ENCODE data around the gene RPS15. TPM values are rescaled to one million over a fixed set of nuclear protein-coding genes. Genes with fewer than 3 reads are reported as not detected.
"Not testable (repeated sequence)": the region's sequence is repeated elsewhere in the genome, so short reads cannot be mapped to it uniquely, and the experiment has no call there.

The RPS15 gene
- total and polyA plus RNA-seq, 10 of the 15 experiments (the other 5 are each of a cell fraction or from before 2014, with no cell fraction given): 559 to 3,158 (median 1,413) TPM

DNA sequence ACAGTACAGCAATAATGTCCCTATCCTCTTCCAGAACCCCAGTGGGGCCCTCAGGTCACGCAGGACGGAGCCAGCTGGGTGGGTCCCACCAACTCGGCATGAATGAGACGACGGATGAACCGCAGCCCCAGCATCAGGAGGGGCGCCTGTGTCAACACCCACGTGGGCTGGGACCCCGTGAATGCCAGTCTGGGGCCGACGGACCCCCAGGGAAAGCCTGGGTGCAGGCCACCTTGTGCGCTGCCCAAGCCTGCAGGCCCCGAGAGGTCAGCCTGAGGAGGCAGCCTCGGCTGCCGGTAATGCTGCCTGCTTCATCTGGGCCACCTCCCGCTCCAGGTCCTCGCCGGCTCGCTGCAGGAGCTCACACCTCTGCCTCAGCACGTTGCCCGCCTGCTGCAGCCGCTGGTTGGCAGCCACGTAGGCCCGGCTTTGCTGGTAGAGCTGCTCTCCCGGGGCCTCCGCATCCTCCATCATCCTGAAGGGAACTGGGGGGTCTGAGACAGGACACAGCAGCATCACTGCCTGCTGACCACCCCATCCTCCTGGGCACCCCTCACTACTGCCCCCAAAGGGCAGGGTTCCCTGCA lies 36.7 kb downstream of the RPS15 start (continued):
- TF ChIP-seq, protein P1, sequence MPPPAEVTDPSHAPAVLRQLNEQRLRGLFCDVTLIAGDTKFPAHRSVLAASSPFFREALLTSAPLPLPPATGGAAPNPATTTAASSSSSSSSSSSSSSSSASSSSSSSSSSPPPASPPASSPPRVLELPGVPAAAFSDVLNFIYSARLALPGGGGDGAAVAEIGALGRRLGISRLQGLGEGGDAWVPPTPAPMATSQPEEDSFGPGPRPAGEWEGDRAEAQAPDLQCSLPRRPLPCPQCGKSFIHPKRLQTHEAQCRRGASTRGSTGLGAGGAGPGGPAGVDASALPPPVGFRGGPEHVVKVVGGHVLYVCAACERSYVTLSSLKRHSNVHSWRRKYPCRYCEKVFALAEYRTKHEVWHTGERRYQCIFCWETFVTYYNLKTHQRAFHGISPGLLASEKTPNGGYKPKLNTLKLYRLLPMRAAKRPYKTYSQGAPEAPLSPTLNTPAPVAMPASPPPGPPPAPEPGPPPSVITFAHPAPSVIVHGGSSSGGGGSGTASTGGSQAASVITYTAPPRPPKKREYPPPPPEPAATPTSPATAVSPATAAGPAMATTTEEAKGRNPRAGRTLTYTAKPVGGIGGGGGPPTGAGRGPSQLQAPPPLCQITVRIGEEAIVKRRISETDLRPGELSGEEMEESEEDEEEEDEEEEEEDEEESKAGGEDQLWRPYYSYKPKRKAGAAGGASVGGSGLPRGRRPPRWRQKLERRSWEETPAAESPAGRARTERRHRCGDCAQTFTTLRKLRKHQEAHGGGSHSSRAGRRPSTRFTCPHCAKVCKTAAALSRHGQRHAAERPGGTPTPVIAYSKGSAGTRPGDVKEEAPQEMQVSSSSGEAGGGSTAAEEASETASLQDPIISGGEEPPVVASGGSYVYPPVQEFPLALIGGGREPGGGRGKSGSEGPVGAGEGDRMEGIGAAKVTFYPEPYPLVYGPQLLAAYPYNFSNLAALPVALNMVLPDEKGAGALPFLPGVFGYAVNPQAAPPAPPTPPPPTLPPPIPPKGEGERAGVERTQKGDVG (CRISPR knock-in tag; IDR thresholded peaks at IDR 0.05): no peak
- TF ChIP-seq SPI1 (IDR thresholded peaks at IDR 0.05; ENCODE audit: borderline replicate concordance, insufficient read depth, low read depth, low read length): no peak

DNA sequence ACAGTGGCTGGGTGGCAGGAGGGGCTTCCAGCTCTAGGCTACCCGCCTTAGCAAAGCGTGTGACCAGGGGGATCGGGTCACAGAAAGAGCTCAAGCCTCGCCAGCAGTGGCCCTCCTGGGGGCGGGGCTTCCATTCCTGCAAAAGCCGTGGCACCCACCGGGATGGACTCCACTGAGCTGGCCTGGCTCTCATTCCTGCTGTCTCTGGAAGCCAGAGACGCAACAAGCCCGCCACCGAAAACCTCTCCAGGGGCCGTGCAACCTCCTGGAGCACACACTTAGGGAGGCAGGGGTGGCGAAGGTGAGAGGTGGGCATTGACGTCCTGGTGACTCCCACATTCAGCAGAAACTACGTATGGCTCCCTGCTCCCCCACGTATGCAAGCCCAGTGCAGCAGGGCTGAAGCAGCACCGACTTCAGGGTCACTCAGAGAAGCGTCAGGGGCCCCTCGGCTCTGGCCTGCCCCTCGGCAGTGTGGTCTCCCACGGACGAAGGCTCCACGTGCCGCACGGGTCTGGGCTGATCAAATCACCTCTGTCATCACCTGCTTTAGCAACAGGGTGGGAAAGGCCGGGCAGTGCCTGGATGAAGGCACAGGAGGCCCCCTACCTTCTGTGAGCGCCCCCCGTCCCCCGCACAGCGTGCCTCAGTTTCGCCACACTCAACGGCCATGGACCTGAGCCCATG lies 37.7 kb downstream of the RPS15 start:
- ChIA-PET POLR2A (no interaction called here), RAD21 (ENCODE audit: unreplicated experiment) (no interaction called here), CTCF (interaction anchor here (1.2 kb wide), 1 partner anchor 26 kb away, joined by 3 read pairs; no protein-coding TSS in a partner anchor), SMC1A (ENCODE audit: uncharacterized antibody, unreplicated experiment) (no interaction called here)
- BruUV-seq (replicated peaks): no TSS peak
- Histone ChIP-seq H3K4me2 (ENCODE audit: control insufficient read depth, insufficient read depth) (no peak overlapping the region), H2AFZ (ENCODE audit: control insufficient read depth, low read depth, low read length) (no peak overlapping the region), H4K20me1 (ENCODE audit: control insufficient read depth, insufficient read depth) (peaks cover 7% of the 10 kb centered on the region), H3K4me3 (no peak overlapping the region), H3K27me3 (replicated peaks in 1 of 2; ENCODE audit: control insufficient read depth in 2 of 2, insufficient read depth in 2 of 2, low read length in 1 of 2) (peaks cover under 1 to 11% of the 10 kb centered on the region in 2 experiments), H3K9ac (ENCODE audit: control insufficient read depth, insufficient read depth, low read length) (no peak overlapping the region), H3K36me3 (ENCODE audit: control insufficient read depth in 2 of 2, insufficient read depth in 2 of 2, low read length in 1 of 2) (no peaks in the 10 kb centered on the region), H3K9me3 (replicated peaks; ENCODE audit: control insufficient read depth, insufficient read depth, low read length) (no peaks in the 10 kb centered on the region), H3K27ac (ENCODE audit: control insufficient read depth, insufficient read depth) (no peak overlapping the region), H3K79me2 (ENCODE audit: control insufficient read depth, insufficient read depth, low read length) (peaks cover 8% of the 10 kb centered on the region), H3K4me1 (ENCODE audit: control insufficient read depth, insufficient read depth, low read length) (peaks cover 6% of the 10 kb centered on the region)
- no peak for ATAC-seq
- in situ Hi-C loops (cut with MboI): no loop called here
- FAIRE-seq: no peak
- TF ChIP-seq NBN (IDR thresholded peaks at IDR 0.05): no peak
- TF ChIP-seq MYC (IDR thresholded peaks at IDR 0.05; ENCODE audit: insufficient read depth, insufficient read length, insufficient replicate concordance, low read length, severe bottlenecking): no peak
- 0 out of 2 replicates have a peak, but pooled peaks have one; percentile 6 for TF ChIP-seq TCF3 (IDR thresholded peaks at IDR 0.05; ENCODE audit: borderline replicate concordance, insufficient read depth, low read depth, low read length)
- TF ChIP-seq ZNF207 (IDR thresholded peaks at IDR 0.05; ENCODE audit: borderline replicate concordance): no peak
- no peak for TF ChIP-seq TARDBP (IDR thresholded peaks at IDR 0.05; ENCODE audit: borderline replicate concordance)
- no peak for DNase-seq (ENCODE audit: low read depth, low spot score)
- WGBS (ENCODE audit: insufficient coverage, insufficient replicate concordance, low lambda C conversion rate, missing lambda C conversion rate): 93% methylated on average over 30 of the region's 31 CpGs
- intact Hi-C loops (cut with micrococcal nuclease; ENCODE audit: unreplicated experiment): no loop called here

DNA sequence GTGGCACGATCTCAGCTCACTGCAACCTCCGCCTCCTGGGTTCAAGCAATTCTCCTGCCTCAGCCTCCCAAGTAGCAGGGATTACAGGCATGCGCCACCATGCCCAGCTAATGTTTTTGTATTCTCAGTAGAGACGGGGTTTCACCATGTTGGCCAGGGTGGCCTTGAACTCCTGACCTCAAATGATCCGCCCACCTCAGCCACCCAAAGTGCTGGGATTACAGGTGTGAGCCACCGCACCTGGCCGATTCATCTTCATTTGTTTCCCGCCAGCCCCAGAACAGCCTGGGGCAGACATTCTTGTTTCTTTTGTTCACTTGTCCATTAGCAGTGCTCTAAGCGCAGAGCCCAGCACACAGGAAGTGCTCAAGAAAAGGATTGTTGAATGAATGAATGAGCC lies 38.9 kb downstream of the RPS15 start:
- H3K4me2 ChIP-seq (ENCODE audit: control insufficient read depth, insufficient read depth); H3K4me1 ChIP-seq (ENCODE audit: control insufficient read depth, insufficient read depth, low read length); H3K27me3 ChIP-seq (replicated peaks in 1 of 2; ENCODE audit: control insufficient read depth in 2 of 2, insufficient read depth in 2 of 2, low read length in 1 of 2); H3K9ac ChIP-seq (ENCODE audit: control insufficient read depth, insufficient read depth, low read length); SMC1A ChIA-PET (ENCODE audit: uncharacterized antibody, unreplicated experiment); FAIRE-seq; BruUV-seq (replicated peaks); in situ Hi-C loops (cut with MboI); intact Hi-C loops (cut with micrococcal nuclease; ENCODE audit: unreplicated experiment); H2AFZ ChIP-seq (ENCODE audit: control insufficient read depth, low read depth, low read length); H3K9me3 ChIP-seq (replicated peaks; ENCODE audit: control insufficient read depth, insufficient read depth, low read length); ATAC-seq; H3K36me3 ChIP-seq (ENCODE audit: control insufficient read depth in 2 of 2, insufficient read depth in 2 of 2, low read length in 1 of 2); H3K27ac ChIP-seq (ENCODE audit: control insufficient read depth, insufficient read depth); H4K20me1 ChIP-seq (ENCODE audit: control insufficient read depth, insufficient read depth); DNase-seq (ENCODE audit: low read depth, low spot score); RAD21 ChIA-PET (ENCODE audit: unreplicated experiment); H3K79me2 ChIP-seq (ENCODE audit: control insufficient read depth, insufficient read depth, low read length): not testable (repeated sequence)
- ChIA-PET POLR2A (interaction anchor here (0.6 to 0.8 kb wide), 2 partner anchors 14 to 61 kb away, joined by 3 read pairs; partner anchors contain the start of gene REEP6), CTCF (interaction anchor here (0.8 to 1.0 kb wide), 2 partner anchors 26 to 32 kb away, joined by 3 to 4 read pairs; no protein-coding TSS in a partner anchor)
- 0 out of 2 replicates have a peak overlapping the region, but pooled peaks have one; percentile 2 for H3K4me3 ChIP-seq
- 88% methylated on average over 8 of the region's 9 CpGs for whole genome bisulfite sequencing (ENCODE audit: insufficient coverage, insufficient replicate concordance, low lambda C conversion rate, missing lambda C conversion rate)
